ENCODE measurements around the gene FOXI3. TPM values are rescaled to one million over a fixed set of nuclear protein-coding genes. Genes with fewer than 3 reads are reported as not detected.

Gene FOXI3
- polyA plus RNA-seq (2012; ENCODE audit: missing spikeins) = not detected

- FAIRE-seq = no peak
- no peak for TF ChIP-seq POLR2AphosphoS5 (IDR thresholded peaks at IDR 0.05; ENCODE audit: low read depth, low read length)
- no peak for TF ChIP-seq TAF1 (IDR thresholded peaks at IDR 0.05; ENCODE audit: borderline replicate concordance, low read depth, low read length)
- TF ChIP-seq POLR2A (IDR thresholded peaks at IDR 0.05; ENCODE audit: low read depth, low read length) = no peak
- no peak for DNase-seq (ENCODE audit: insufficient read length)
Observed at GRCh38 chr2:88452565-88452905, at the start of gene FOXI3. TSS of gene FOXI3 (minus strand) at chr2:88452693. CDS start at chr2:88452535, 158 bp downstream.

- no peak for FAIRE-seq
- no peak for DNase-seq (ENCODE audit: insufficient read length)
- TF ChIP-seq POLR2A (IDR thresholded peaks at IDR 0.05; ENCODE audit: low read depth, low read length) (no peak), TAF1 (IDR thresholded peaks at IDR 0.05; ENCODE audit: borderline replicate concordance, low read depth, low read length) (no peak), POLR2AphosphoS5 (IDR thresholded peaks at IDR 0.05; ENCODE audit: low read depth, low read length) (no peak)
Observed at GRCh38 chr2:88500691-88501090, 48.2 kb upstream of the FOXI3 start.

- TF ChIP-seq TAF1 (IDR thresholded peaks at IDR 0.05; ENCODE audit: borderline replicate concordance, low read depth, low read length) = no peak
- TF ChIP-seq POLR2AphosphoS5 (IDR thresholded peaks at IDR 0.05; ENCODE audit: low read depth, low read length) = no peak
- TF ChIP-seq POLR2A (IDR thresholded peaks at IDR 0.05; ENCODE audit: low read depth, low read length) = no peak
- no peak for FAIRE-seq
Observed at GRCh38 chr2:88499204-88499603, 46.7 kb upstream of the FOXI3 start.

GRCh38 chr2:88493481-88493880 lies 41.0 kb upstream of the FOXI3 start:
- no peak for FAIRE-seq
- TF ChIP-seq POLR2AphosphoS5 (IDR thresholded peaks at IDR 0.05; ENCODE audit: low read depth, low read length) = no peak
- TF ChIP-seq POLR2A (IDR thresholded peaks at IDR 0.05; ENCODE audit: low read depth, low read length) = no peak
- TF ChIP-seq TAF1 (IDR thresholded peaks at IDR 0.05; ENCODE audit: borderline replicate concordance, low read depth, low read length) = no peak
- DNase-seq (ENCODE audit: insufficient read length) = no peak

More at GRCh38 chr2:88499204-88499603, 46.7 kb upstream of the FOXI3 start:
- DNase-seq (ENCODE audit: insufficient read length) = no peak

GRCh38 chr2:88492002-88492401 lies 39.5 kb upstream of the FOXI3 start:
- DNase-seq (ENCODE audit: insufficient read length) (no peak), FAIRE-seq (no peak)
- TF ChIP-seq POLR2A (IDR thresholded peaks at IDR 0.05; ENCODE audit: low read depth, low read length) = no peak
- no peak for TF ChIP-seq POLR2AphosphoS5 (IDR thresholded peaks at IDR 0.05; ENCODE audit: low read depth, low read length)
- TF ChIP-seq TAF1 (IDR thresholded peaks at IDR 0.05; ENCODE audit: borderline replicate concordance, low read depth, low read length) = no peak

GRCh38 chr2:88489181-88489580 lies 36.7 kb upstream of the FOXI3 start:
- TF ChIP-seq POLR2A (IDR thresholded peaks at IDR 0.05; ENCODE audit: low read depth, low read length) (no peak), TAF1 (IDR thresholded peaks at IDR 0.05; ENCODE audit: borderline replicate concordance, low read depth, low read length) (no peak), POLR2AphosphoS5 (IDR thresholded peaks at IDR 0.05; ENCODE audit: low read depth, low read length) (no peak)
- FAIRE-seq (no peak), DNase-seq (ENCODE audit: insufficient read length) (no peak)

GRCh38 chr2:88483200-88483599 lies 30.7 kb upstream of the FOXI3 start:
- TF ChIP-seq TAF1 (IDR thresholded peaks at IDR 0.05; ENCODE audit: borderline replicate concordance, low read depth, low read length) (no peak), POLR2AphosphoS5 (IDR thresholded peaks at IDR 0.05; ENCODE audit: low read depth, low read length) (no peak), POLR2A (IDR thresholded peaks at IDR 0.05; ENCODE audit: low read depth, low read length) (no peak)

GRCh38 chr2:88481691-88482336 lies 29.3 kb upstream of the FOXI3 start:
- TF ChIP-seq POLR2AphosphoS5 (IDR thresholded peaks at IDR 0.05; ENCODE audit: low read depth, low read length) = no peak
- FAIRE-seq (no peak), DNase-seq (ENCODE audit: insufficient read length) (no peak)

More at GRCh38 chr2:88483200-88483599, 30.7 kb upstream of the FOXI3 start:
- FAIRE-seq (no peak), DNase-seq (ENCODE audit: insufficient read length) (no peak)

GRCh38 chr2:88472811-88473210 lies 20.3 kb upstream of the FOXI3 start:
- no peak for TF ChIP-seq TAF1 (IDR thresholded peaks at IDR 0.05; ENCODE audit: borderline replicate concordance, low read depth, low read length)
- no peak for TF ChIP-seq POLR2A (IDR thresholded peaks at IDR 0.05; ENCODE audit: low read depth, low read length)
- no peak for TF ChIP-seq POLR2AphosphoS5 (IDR thresholded peaks at IDR 0.05; ENCODE audit: low read depth, low read length)
- no peak for DNase-seq (ENCODE audit: insufficient read length)
- FAIRE-seq = no peak

GRCh38 chr2:88471083-88471942 lies 18.8 kb upstream of the FOXI3 start:
- TF ChIP-seq POLR2AphosphoS5 (IDR thresholded peaks at IDR 0.05; ENCODE audit: low read depth, low read length) (no peak), TAF1 (IDR thresholded peaks at IDR 0.05; ENCODE audit: borderline replicate concordance, low read depth, low read length) (no peak)
- DNase-seq (ENCODE audit: insufficient read length) (no peak), FAIRE-seq (no peak)

GRCh38 chr2:88469202-88470114 lies 17.0 kb upstream of the FOXI3 start:
- FAIRE-seq = no peak

More at GRCh38 chr2:88469202-88470114, 17.0 kb upstream of the FOXI3 start:
- DNase-seq (ENCODE audit: insufficient read length) = no peak
- no peak for TF ChIP-seq POLR2A (IDR thresholded peaks at IDR 0.05; ENCODE audit: low read depth, low read length)
- TF ChIP-seq TAF1 (IDR thresholded peaks at IDR 0.05; ENCODE audit: borderline replicate concordance, low read depth, low read length) = no peak
- TF ChIP-seq POLR2AphosphoS5 (IDR thresholded peaks at IDR 0.05; ENCODE audit: low read depth, low read length) = no peak

Measured in GM12892 (cell line).